ENCODE results near the gene IL13.

IL13 gene

DNA sequence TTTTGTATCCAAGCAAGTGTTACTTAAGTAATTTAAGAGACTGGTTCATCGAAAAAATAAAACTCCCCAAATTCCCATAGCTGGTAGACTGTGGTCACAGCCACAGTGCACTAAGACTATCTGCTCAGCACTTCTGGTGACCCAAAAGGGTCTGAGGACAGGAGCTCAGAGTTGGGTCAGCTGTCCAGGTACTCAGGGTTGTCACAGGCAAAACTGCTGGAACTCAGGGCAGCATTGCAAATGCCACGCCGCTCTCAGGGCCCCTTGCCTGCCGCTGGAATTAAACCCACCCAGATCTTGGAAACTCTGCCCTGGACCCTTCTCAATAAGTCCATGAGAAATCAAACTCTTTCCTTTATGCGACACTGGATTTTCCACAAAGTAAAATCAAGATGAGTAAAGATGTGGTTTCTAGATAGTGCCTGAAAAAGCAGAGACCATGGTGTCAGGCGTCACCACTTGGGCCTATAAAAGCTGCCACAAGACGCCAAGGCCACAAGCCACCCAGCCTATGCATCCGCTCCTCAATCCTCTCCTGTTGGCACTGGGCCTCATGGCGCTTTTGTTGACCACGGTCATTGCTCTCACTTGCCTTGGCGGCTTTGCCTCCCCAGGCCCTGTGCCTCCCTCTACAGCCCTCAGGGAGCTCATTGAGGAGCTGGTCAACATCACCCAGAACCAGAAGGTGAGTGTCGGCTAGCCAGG lies at the start of gene IL13:
TSS of gene IL13 (plus strand) at position 498 of the 705 bp plus-strand sequence. CDS start at position 512, 14 bp downstream.
- ChIA-PET POLR2A (no interaction called here), CTCF (no interaction called here)
- no peak for TF ChIP-seq NFRKB (IDR thresholded peaks at IDR 0.05)
- TF ChIP-seq SP1 (IDR thresholded peaks at IDR 0.05): no peak
- no peak for TF ChIP-seq ARNT (IDR thresholded peaks at IDR 0.05)

DNA sequence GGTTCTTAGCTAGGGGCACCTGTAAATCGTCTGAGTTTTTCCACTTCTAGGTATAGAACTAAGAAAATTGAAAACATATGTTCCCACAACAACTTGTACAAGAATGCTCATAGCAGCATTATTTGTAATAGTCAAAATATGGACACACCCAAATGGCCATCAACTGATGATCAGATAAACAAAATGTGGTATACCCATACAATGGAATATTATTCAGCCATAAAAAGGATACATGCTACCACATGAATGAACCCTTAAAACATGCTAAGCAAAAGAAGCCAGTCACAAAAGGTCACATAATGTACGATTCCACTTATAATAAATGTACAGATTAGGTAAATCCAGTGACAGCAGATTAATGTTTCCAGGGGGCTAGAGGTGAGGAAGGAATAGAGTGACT lies 46.0 kb upstream of the IL13 start:
- DNase-seq (ENCODE audit: extremely low spot score): no peak
- POLR2A ChIA-PET: no interaction called here
- TF ChIP-seq ZNF384 (IDR thresholded peaks at IDR 0.05) (no peak), FOXK2 (IDR thresholded peaks at IDR 0.05) (no peak), HDGF (IDR thresholded peaks at IDR 0.05; ENCODE audit: borderline replicate concordance) (no peak), SUZ12 (IDR thresholded peaks at IDR 0.05) (no peak), SP1 (IDR thresholded peaks at IDR 0.05) (no peak)
- TF ChIP-seq, protein P1, sequence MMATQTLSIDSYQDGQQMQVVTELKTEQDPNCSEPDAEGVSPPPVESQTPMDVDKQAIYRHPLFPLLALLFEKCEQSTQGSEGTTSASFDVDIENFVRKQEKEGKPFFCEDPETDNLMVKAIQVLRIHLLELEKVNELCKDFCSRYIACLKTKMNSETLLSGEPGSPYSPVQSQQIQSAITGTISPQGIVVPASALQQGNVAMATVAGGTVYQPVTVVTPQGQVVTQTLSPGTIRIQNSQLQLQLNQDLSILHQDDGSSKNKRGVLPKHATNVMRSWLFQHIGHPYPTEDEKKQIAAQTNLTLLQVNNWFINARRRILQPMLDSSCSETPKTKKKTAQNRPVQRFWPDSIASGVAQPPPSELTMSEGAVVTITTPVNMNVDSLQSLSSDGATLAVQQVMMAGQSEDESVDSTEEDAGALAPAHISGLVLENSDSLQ (IDR thresholded peaks at IDR 0.05): no peak
- CTCF ChIA-PET: no interaction called here

More for the DNA sequence above, at the start of gene IL13:
- no peak for DNase-seq (ENCODE audit: extremely low spot score)

DNA sequence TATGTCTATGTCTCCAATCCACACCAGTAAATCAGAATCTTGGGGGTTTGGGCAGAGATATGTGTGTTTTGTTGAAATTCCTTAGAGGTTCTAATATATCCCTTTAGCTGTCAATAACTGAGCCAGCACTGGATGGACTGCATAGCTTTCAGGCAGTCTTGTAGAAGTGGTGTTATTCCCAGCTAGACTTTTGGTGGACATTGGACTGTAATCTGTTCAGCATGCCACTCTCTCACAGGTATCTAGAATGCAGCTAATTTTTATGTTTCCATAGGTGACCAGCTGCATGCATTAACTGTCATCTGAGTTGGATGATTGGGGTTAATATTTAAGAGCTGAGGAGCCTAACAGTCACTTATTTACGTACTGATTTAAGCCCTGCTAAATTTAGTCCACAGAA lies 45.1 kb upstream of the IL13 start:
- DNase-seq (ENCODE audit: extremely low spot score): no peak
- POLR2A ChIA-PET: interaction anchor here (0.6 kb wide), 1 partner anchor 15 kb away, joined by 3 read pairs; no protein-coding TSS in a partner anchor
- TF ChIP-seq NFRKB (IDR thresholded peaks at IDR 0.05): no peak
- TF ChIP-seq SUZ12 (IDR thresholded peaks at IDR 0.05): no peak
- TF ChIP-seq LEF1 (IDR thresholded peaks at IDR 0.05; ENCODE audit: borderline replicate concordance): no peak
- TF ChIP-seq ARNT (IDR thresholded peaks at IDR 0.05): no peak
- TF ChIP-seq CTBP1 (IDR thresholded peaks at IDR 0.05; ENCODE audit: borderline replicate concordance): no peak
- no peak for TF ChIP-seq FOXK2 (IDR thresholded peaks at IDR 0.05)
- TF ChIP-seq HDGF (IDR thresholded peaks at IDR 0.05; ENCODE audit: borderline replicate concordance): no peak
- no peak for TF ChIP-seq ZNF384 (IDR thresholded peaks at IDR 0.05)
- no peak for TF ChIP-seq BHLHE40 (IDR thresholded peaks at IDR 0.05; ENCODE audit: borderline replicate concordance)
- no peak for TF ChIP-seq FOXM1 (IDR thresholded peaks at IDR 0.05; ENCODE audit: borderline replicate concordance)
- TF ChIP-seq ELF4 (IDR thresholded peaks at IDR 0.05): no peak
- TF ChIP-seq TARDBP (IDR thresholded peaks at IDR 0.05): no peak
- TF ChIP-seq SP1 (IDR thresholded peaks at IDR 0.05): no peak
- no peak for TF ChIP-seq L3MBTL2 (conservative IDR thresholded peaks at IDR 0.05)
- no peak for TF ChIP-seq FOXA1 (IDR thresholded peaks at IDR 0.05)
- TF ChIP-seq, protein P1 (IDR thresholded peaks at IDR 0.05): no peak
- CTCF ChIA-PET: no interaction called here

DNA sequence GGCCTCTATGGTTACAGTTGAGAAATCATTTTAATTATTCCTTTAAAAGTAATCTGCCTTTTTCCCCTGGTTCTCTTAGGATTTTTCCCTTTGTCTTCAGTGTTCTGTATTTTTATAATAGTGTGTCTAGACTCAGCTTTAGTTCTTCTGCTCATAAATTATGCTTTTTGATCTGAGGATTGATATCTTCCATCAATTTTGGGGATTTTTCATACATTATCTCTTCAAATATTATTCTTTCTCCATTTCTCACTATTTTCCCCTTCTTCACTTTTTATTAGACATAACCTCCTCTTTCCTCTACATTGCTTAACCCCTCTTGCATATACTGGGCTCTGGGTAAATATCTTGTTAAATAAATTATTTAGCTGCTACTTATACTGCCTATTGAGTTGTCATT lies 36.3 kb upstream of the IL13 start:
- TF ChIP-seq NFRKB (IDR thresholded peaks at IDR 0.05) (no peak), ARNT (IDR thresholded peaks at IDR 0.05) (no peak), ZNF384 (IDR thresholded peaks at IDR 0.05) (no peak), ELF4 (IDR thresholded peaks at IDR 0.05) (no peak), LEF1 (IDR thresholded peaks at IDR 0.05; ENCODE audit: borderline replicate concordance) (no peak), FOXK2 (IDR thresholded peaks at IDR 0.05) (no peak), SP1 (IDR thresholded peaks at IDR 0.05) (no peak), FOXA1 (IDR thresholded peaks at IDR 0.05) (no peak), CTBP1 (IDR thresholded peaks at IDR 0.05; ENCODE audit: borderline replicate concordance) (no peak), BHLHE40 (IDR thresholded peaks at IDR 0.05; ENCODE audit: borderline replicate concordance) (no peak), SUZ12 (IDR thresholded peaks at IDR 0.05) (no peak), HDGF (IDR thresholded peaks at IDR 0.05; ENCODE audit: borderline replicate concordance) (no peak), TARDBP (IDR thresholded peaks at IDR 0.05) (no peak), FOXM1 (IDR thresholded peaks at IDR 0.05; ENCODE audit: borderline replicate concordance) (no peak), L3MBTL2 (conservative IDR thresholded peaks at IDR 0.05) (no peak)
- TF ChIP-seq, protein P1 (IDR thresholded peaks at IDR 0.05): no peak
- CTCF ChIA-PET: no interaction called here
- no peak for DNase-seq (ENCODE audit: extremely low spot score)
- POLR2A ChIA-PET: no interaction called here

DNA sequence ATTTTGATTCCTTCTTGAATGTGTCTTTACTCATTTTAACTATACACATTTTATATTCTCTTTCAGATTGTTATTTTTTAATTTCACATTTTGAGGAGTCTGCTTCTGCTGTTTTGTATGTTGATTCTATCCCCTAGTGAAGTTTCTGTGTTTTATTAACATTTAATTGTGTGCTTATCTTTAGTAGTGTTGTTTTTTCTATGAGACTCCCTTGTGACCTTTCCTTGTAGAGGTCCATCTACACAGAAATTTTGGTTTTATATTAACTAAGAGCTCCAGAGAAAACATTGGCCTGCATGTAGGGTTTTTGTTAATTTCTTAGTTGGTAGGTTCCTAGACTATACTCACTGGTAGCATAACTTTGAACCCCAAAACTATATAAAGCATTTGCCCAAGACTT lies 35.4 kb upstream of the IL13 start:
- TF ChIP-seq FOXK2 (IDR thresholded peaks at IDR 0.05): no peak
- TF ChIP-seq ZNF384 (IDR thresholded peaks at IDR 0.05): no peak
- no peak for TF ChIP-seq SUZ12 (IDR thresholded peaks at IDR 0.05)
- TF ChIP-seq LEF1 (IDR thresholded peaks at IDR 0.05; ENCODE audit: borderline replicate concordance): no peak
- TF ChIP-seq CTBP1 (IDR thresholded peaks at IDR 0.05; ENCODE audit: borderline replicate concordance): no peak
- no peak for TF ChIP-seq ELF4 (IDR thresholded peaks at IDR 0.05)
- TF ChIP-seq BHLHE40 (IDR thresholded peaks at IDR 0.05; ENCODE audit: borderline replicate concordance): no peak
- no peak for TF ChIP-seq FOXA1 (IDR thresholded peaks at IDR 0.05)
- no peak for TF ChIP-seq SP1 (IDR thresholded peaks at IDR 0.05)
- TF ChIP-seq ARNT (IDR thresholded peaks at IDR 0.05): no peak
- no peak for TF ChIP-seq FOXM1 (IDR thresholded peaks at IDR 0.05; ENCODE audit: borderline replicate concordance)
- ChIA-PET POLR2A (no interaction called here), CTCF (no interaction called here)
- no peak for DNase-seq (ENCODE audit: extremely low spot score)

DNA sequence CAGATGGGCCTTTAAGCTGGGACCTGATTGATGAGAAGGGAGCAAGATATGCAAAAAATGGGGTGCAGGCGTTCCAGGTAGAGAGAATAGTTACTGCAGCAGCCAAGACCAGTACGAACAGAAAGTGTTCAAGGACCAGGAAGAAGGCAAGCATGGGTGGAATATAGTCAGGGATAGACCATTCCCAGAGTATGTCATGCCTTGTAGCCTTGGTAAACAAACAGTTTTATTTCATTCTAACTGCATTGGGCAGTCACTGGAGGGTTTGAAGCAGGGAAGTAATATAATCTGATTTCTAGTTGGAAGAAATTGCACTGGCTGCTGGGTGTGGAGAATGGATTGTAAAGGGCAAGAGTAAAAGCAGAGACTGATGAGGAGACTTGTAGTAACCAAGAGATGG lies 30.5 kb upstream of the IL13 start:
- CTCF ChIA-PET: no interaction called here
- TF ChIP-seq HDGF (IDR thresholded peaks at IDR 0.05; ENCODE audit: borderline replicate concordance): no peak
- no peak for TF ChIP-seq TARDBP (IDR thresholded peaks at IDR 0.05)
- TF ChIP-seq ZNF384 (IDR thresholded peaks at IDR 0.05): no peak
- TF ChIP-seq ARNT (IDR thresholded peaks at IDR 0.05): no peak
- POLR2A ChIA-PET: interaction anchor here (0.6 kb wide), 1 partner anchor 15 kb away, joined by 3 read pairs; no protein-coding TSS in a partner anchor
- DNase-seq (ENCODE audit: extremely low spot score): no peak
